Germinal center (tissue), 1 donor: ENCODE measurements around the gene HOXD11.

Experiments used
- DNase-seq: peaks from one replicate; pipeline ENCODE4 v3.0.0; 2012; ENCODE audit warnings: mixed read lengths, low spot score

Gene HOXD11

GRCh38 chr2:176081376-176081836, 25.7 kb upstream of the HOXD11 start:
- no peak for DNase-seq

- no peak for DNase-seq
Measured at GRCh38 chr2:176081837-176082524, 25.1 kb upstream of the HOXD11 start.

GRCh38 chr2:176082525-176082823, 24.6 kb upstream of the HOXD11 start:
- no peak for DNase-seq

GRCh38 chr2:176082824-176083751, 24.0 kb upstream of the HOXD11 start:
- no peak for DNase-seq

GRCh38 chr2:176083796-176084261, 23.3 kb upstream of the HOXD11 start, which contains the start of gene EVX2:
TSS of gene EVX2 (minus strand) at chr2:176083962. CDS start at chr2:176083776, 186 bp downstream.
- DNase-seq = no peak

- no peak for DNase-seq
Measured at GRCh38 chr2:176084611-176085119, 22.4 kb upstream of the HOXD11 start.

GRCh38 chr2:176085120-176085788, 21.8 kb upstream of the HOXD11 start:
- no peak for DNase-seq

- DNase-seq = no peak
Measured at GRCh38 chr2:176085861-176086771, 21.0 kb upstream of the HOXD11 start.

GRCh38 chr2:176087330-176088047, 19.6 kb upstream of the HOXD11 start:
- DNase-seq = no peak

GRCh38 chr2:176088048-176088936, 18.8 kb upstream of the HOXD11 start:
- DNase-seq = no peak

GRCh38 chr2:176088937-176089842, 17.9 kb upstream of the HOXD11 start:
- no peak for DNase-seq

GRCh38 chr2:176089843-176090395, 17.2 kb upstream of the HOXD11 start:
- no peak for DNase-seq

- DNase-seq = no peak
Measured at GRCh38 chr2:176090862-176091261, 16.2 kb upstream of the HOXD11 start.

GRCh38 chr2:176091329-176092258, 15.5 kb upstream of the HOXD11 start:
- no peak for DNase-seq

GRCh38 chr2:176092270-176093144, 14.6 kb upstream of the HOXD11 start, which contains the start of gene HOXD13:
TSS of gene HOXD13 (plus strand) at chr2:176092721. CDS start at chr2:176092891, 170 bp downstream.
- no peak for DNase-seq
